Measurements from ENCODE around the gene SRSF11.
A peak's percentile ranks its signal among the peaks of the same experiment; 100 is the strongest.
"Not testable (repeated sequence)": the region's sequence is repeated elsewhere in the genome, so short reads cannot be mapped to it uniquely, and the experiment has no call there.

The SRSF11 gene

DNA sequence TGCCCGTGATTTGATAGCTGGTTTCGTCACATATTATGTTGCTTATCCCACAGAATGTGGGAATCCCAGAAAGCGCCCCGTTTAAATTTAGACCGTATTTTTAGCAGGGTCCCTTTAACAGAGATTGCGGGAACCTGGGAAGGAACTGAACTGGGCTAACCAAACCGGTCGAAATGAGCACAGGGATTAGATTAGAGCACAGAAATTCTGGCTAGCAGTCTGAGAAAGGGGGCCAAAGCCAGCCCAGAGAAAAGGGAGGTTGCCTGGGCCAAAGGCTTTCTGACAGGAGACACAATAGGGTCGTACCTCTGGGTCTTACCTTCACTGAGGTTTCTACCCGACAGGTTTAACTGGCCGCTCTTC lies 16.1 kb upstream of the SRSF11 start:
- Histone ChIP-seq H2AFZ (ENCODE audit: low read depth, low read length) (peak overlapping the region; percentile 42), H3K36me3 (ENCODE audit: insufficient read depth, low read length) (peaks cover 13% of the 10 kb centered on the region), H3K4me1 (ENCODE audit: insufficient read depth, low read length) (peaks cover 23% of the 10 kb centered on the region), H3K27me3 (ENCODE audit: insufficient read depth, low read length) (no peaks in the 10 kb centered on the region), H3K9me3 (ENCODE audit: low read length) (no peaks in the 10 kb centered on the region), H3K4me3 (ENCODE audit: low read length) (peak overlapping the region; percentile 67)

DNA sequence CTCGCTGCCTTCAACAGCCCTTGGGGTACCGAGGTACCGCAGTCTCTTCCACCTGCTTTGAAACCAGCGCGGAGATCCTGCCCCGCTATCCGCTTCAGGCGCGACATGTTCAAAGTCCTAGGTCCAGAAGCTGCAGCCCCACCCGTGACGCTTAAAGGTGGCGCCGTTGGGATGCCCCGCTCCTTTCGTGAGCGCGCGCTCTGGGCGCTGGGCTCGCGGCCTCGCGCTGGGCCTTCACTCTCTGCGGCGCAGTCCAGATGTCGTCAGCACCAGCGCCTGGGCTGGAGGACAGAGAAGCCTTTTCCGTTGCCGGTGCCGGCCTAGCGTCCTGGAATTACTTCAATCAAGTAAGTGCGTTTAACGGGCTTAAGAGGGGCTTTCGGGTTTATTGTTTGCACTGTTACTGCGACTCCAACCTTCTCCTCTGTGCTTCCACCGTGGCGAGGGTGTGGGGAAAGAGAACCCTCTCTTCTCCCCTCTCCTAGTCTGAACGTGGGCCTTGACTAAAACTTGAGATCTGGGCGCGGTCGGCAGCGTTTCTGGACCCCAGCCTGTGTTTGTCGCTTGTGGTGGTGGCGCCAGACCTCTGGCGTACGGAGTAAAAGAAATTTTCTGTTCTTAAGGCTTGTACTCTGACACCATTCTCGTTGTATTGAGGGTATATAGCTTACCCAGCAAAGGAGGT lies 15.6 kb upstream of the SRSF11 start, which contains the start of gene LRRC40:
Gene LRRC40, minus strand, starts transcription at position 146 of the 685 bp plus-strand sequence. Its CDS starts 39 bp downstream, at position 107.
- H3K36me3 ChIP-seq (ENCODE audit: insufficient read depth, low read length): peaks cover 17% of the 10 kb centered on the region
- H3K9me3 ChIP-seq (ENCODE audit: low read length): no peaks in the 10 kb centered on the region
- H3K27me3 ChIP-seq (ENCODE audit: insufficient read depth, low read length): no peaks in the 10 kb centered on the region
- peak within 1 kb of the TSS; percentile 42 for H2AFZ ChIP-seq (ENCODE audit: low read depth, low read length)
- peak within 1 kb of the TSS; percentile 67 for H3K4me3 ChIP-seq (ENCODE audit: low read length)
- H3K4me1 ChIP-seq (ENCODE audit: insufficient read depth, low read length): peaks cover 23% of the 10 kb centered on the region

- Histone ChIP-seq H3K36me3 (ENCODE audit: insufficient read depth, low read length) (peaks cover 17% of the 10 kb centered on the region), H3K4me1 (ENCODE audit: insufficient read depth, low read length) (peaks cover 23% of the 10 kb centered on the region), H3K4me3 (ENCODE audit: low read length) (peak overlapping the region; percentile 67)
- H3K9me3 ChIP-seq (ENCODE audit: low read length); H3K27me3 ChIP-seq (ENCODE audit: insufficient read depth, low read length); H2AFZ ChIP-seq (ENCODE audit: low read depth, low read length): not testable (repeated sequence)
Measured at GRCh38 chr1:70206833-70207232, 14.3 kb upstream of the SRSF11 start.

- H3K4me3 ChIP-seq (ENCODE audit: low read length): peak overlapping the region; percentile 67
- no peaks in the 10 kb centered on the region for H3K27me3 ChIP-seq (ENCODE audit: insufficient read depth, low read length)
Measured at GRCh38 chr1:70207492-70207891, 13.7 kb upstream of the SRSF11 start.

GRCh38 chr1:70208292-70208691 lies 12.9 kb upstream of the SRSF11 start:
- H2AFZ ChIP-seq (ENCODE audit: low read depth, low read length): no peak overlapping the region
- no peaks in the 10 kb centered on the region for H3K9me3 ChIP-seq (ENCODE audit: low read length)
- H3K27me3 ChIP-seq (ENCODE audit: insufficient read depth, low read length): no peaks in the 10 kb centered on the region
- H3K36me3 ChIP-seq (ENCODE audit: insufficient read depth, low read length): peaks cover 19% of the 10 kb centered on the region
- H3K4me1 ChIP-seq (ENCODE audit: insufficient read depth, low read length): peaks cover 19% of the 10 kb centered on the region
- H3K4me3 ChIP-seq (ENCODE audit: low read length): no peak overlapping the region

More at GRCh38 chr1:70207492-70207891, 13.7 kb upstream of the SRSF11 start:
- Histone ChIP-seq H3K4me1 (ENCODE audit: insufficient read depth, low read length) (peaks cover 23% of the 10 kb centered on the region), H3K9me3 (ENCODE audit: low read length) (no peaks in the 10 kb centered on the region), H2AFZ (ENCODE audit: low read depth, low read length) (no peak overlapping the region), H3K36me3 (ENCODE audit: insufficient read depth, low read length) (peaks cover 17% of the 10 kb centered on the region)

- peaks cover 11% of the 10 kb centered on the region for H3K4me1 ChIP-seq (ENCODE audit: insufficient read depth, low read length)
- H3K36me3 ChIP-seq (ENCODE audit: insufficient read depth, low read length): peaks cover 22% of the 10 kb centered on the region
- no peaks in the 10 kb centered on the region for H3K9me3 ChIP-seq (ENCODE audit: low read length)
- no peaks in the 10 kb centered on the region for H3K27me3 ChIP-seq (ENCODE audit: insufficient read depth, low read length)
- no peak overlapping the region for H2AFZ ChIP-seq (ENCODE audit: low read depth, low read length)
- H3K4me3 ChIP-seq (ENCODE audit: low read length): no peak overlapping the region
Measured at GRCh38 chr1:70210820-70211219, 10.4 kb upstream of the SRSF11 start.

- Histone ChIP-seq H3K4me1 (ENCODE audit: insufficient read depth, low read length) (peaks cover 8% of the 10 kb centered on the region), H3K4me3 (ENCODE audit: low read length) (no peak overlapping the region), H3K27me3 (ENCODE audit: insufficient read depth, low read length) (no peaks in the 10 kb centered on the region), H3K9me3 (ENCODE audit: low read length) (no peaks in the 10 kb centered on the region), H2AFZ (ENCODE audit: low read depth, low read length) (no peak overlapping the region), H3K36me3 (ENCODE audit: insufficient read depth, low read length) (peaks cover 29% of the 10 kb centered on the region)
Measured at GRCh38 chr1:70211541-70211940, 9.6 kb upstream of the SRSF11 start.

- Histone ChIP-seq H3K36me3 (ENCODE audit: insufficient read depth, low read length) (peaks cover 40% of the 10 kb centered on the region), H3K27me3 (ENCODE audit: insufficient read depth, low read length) (no peaks in the 10 kb centered on the region), H2AFZ (ENCODE audit: low read depth, low read length) (no peak overlapping the region), H3K4me3 (ENCODE audit: low read length) (no peak overlapping the region), H3K9me3 (ENCODE audit: low read length) (no peaks in the 10 kb centered on the region), H3K4me1 (ENCODE audit: insufficient read depth, low read length) (peaks cover 27% of the 10 kb centered on the region)
Measured at GRCh38 chr1:70220015-70220414, 1.2 kb upstream of the SRSF11 start.

- no peaks in the 10 kb centered on the region for H3K27me3 ChIP-seq (ENCODE audit: insufficient read depth, low read length)
- peak overlapping the region; percentile 91 for H3K4me3 ChIP-seq (ENCODE audit: low read length)
- peak overlapping the region; percentile 69 for H2AFZ ChIP-seq (ENCODE audit: low read depth, low read length)
- H3K36me3 ChIP-seq (ENCODE audit: insufficient read depth, low read length): peaks cover 45% of the 10 kb centered on the region
- peaks cover 27% of the 10 kb centered on the region for H3K4me1 ChIP-seq (ENCODE audit: insufficient read depth, low read length)
- H3K9me3 ChIP-seq (ENCODE audit: low read length): no peaks in the 10 kb centered on the region
Measured at GRCh38 chr1:70220517-70221237, 503 bp upstream of the SRSF11 start.

- Histone ChIP-seq H3K36me3 (ENCODE audit: insufficient read depth, low read length) (peaks cover 46% of the 10 kb centered on the region), H2AFZ (ENCODE audit: low read depth, low read length) (no peak overlapping the region), H3K4me3 (ENCODE audit: low read length) (peak overlapping the region; percentile 91), H3K4me1 (ENCODE audit: insufficient read depth, low read length) (peaks cover 29% of the 10 kb centered on the region), H3K27me3 (ENCODE audit: insufficient read depth, low read length) (no peaks in the 10 kb centered on the region), H3K9me3 (ENCODE audit: low read length) (no peaks in the 10 kb centered on the region)
Measured at GRCh38 chr1:70222716-70223235, 1.6 kb downstream of the SRSF11 start.

DNA sequence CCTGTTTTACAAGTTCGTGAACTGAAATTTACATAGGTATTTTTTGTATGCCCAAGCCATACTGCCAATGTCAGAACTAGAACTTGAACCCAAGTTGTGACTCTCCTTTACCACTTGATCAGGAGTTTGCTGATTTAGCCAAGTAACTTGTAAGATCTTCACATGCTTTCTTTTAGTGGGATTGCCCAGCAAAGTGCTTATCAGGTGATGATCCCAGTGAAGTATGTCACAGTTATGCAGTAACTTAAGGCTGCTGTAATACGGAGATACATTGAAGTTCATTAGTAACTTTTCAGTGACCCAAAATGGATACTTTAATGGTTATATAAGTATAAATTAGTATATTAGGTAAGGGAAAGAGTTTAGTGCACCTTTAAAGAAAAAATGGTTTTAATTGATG lies 3.8 kb downstream of the SRSF11 start:
- H3K9me3 ChIP-seq (ENCODE audit: low read length): no peaks in the 10 kb centered on the region
- peaks cover 29% of the 10 kb centered on the region for H3K4me1 ChIP-seq (ENCODE audit: insufficient read depth, low read length)
- H3K27me3 ChIP-seq (ENCODE audit: insufficient read depth, low read length): no peaks in the 10 kb centered on the region
- H3K4me3 ChIP-seq (ENCODE audit: low read length): no peak overlapping the region
- peaks cover 65% of the 10 kb centered on the region for H3K36me3 ChIP-seq (ENCODE audit: insufficient read depth, low read length)
- H2AFZ ChIP-seq (ENCODE audit: low read depth, low read length): no peak overlapping the region

DNA sequence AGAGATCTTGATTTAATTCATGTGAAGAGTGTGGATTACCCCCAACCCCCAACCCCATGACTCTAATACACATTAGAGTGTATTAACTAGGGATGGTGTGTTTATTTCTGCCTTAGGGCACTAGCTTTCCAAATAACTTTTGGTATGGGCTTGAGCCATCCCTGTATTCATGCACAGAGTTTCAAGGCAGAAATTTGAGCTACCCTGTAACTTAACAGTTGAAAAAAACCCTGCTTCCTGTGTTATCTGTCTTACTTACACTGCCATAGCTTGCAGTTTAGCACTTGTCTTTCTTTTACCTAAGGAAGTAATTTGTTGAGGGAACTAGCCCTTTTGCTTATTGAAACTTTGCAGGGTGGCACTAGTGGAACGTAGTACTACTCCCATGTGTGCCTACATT lies 6.3 kb downstream of the SRSF11 start:
- peaks cover 88% of the 10 kb centered on the region for H3K36me3 ChIP-seq (ENCODE audit: insufficient read depth, low read length)

GRCh38 chr1:70228670-70229069 lies 7.5 kb downstream of the SRSF11 start:
- Histone ChIP-seq H3K27me3 (ENCODE audit: insufficient read depth, low read length) (no peaks in the 10 kb centered on the region), H2AFZ (ENCODE audit: low read depth, low read length) (no peak overlapping the region), H3K4me1 (ENCODE audit: insufficient read depth, low read length) (peaks cover 7% of the 10 kb centered on the region), H3K36me3 (ENCODE audit: insufficient read depth, low read length) (peaks cover 88% of the 10 kb centered on the region), H3K4me3 (ENCODE audit: low read length) (no peak overlapping the region), H3K9me3 (ENCODE audit: low read length) (no peaks in the 10 kb centered on the region)

More for the DNA sequence above, 6.3 kb downstream of the SRSF11 start:
- no peak overlapping the region for H3K4me3 ChIP-seq (ENCODE audit: low read length)
- peaks cover 19% of the 10 kb centered on the region for H3K4me1 ChIP-seq (ENCODE audit: insufficient read depth, low read length)
- no peaks in the 10 kb centered on the region for H3K9me3 ChIP-seq (ENCODE audit: low read length)
- H2AFZ ChIP-seq (ENCODE audit: low read depth, low read length): no peak overlapping the region
- H3K27me3 ChIP-seq (ENCODE audit: insufficient read depth, low read length): no peaks in the 10 kb centered on the region

All from neuron (in vitro differentiated cells).